Neural progenitor cell (in vitro differentiated cells): ENCODE measurements around the gene FLT3LG. TPM values are rescaled to one million over a fixed set of nuclear protein-coding genes. Genes with fewer than 3 reads are reported as not detected.

Source experiments
- DNase-seq: peaks from one replicate; pipeline ENCODE4 v3.0.0-alpha.2; 2016; ENCODE audit warnings: low spot score
- H2AFZ ChIP-seq: fragments of 200-600 bp; sonication (generic); replicated peaks from 2 replicates; pipeline ENCODE4 v1.6.1; 2016; ENCODE audit warnings: antibody characterized with exemption
- H3F3A ChIP-seq: fragments of 200-600 bp; sonication (generic); 2 replicates; pipeline ENCODE4 v1.6.1; 2016; ENCODE audit warnings: antibody characterized with exemption, low read depth
- H3K27ac ChIP-seq: fragments of 200-600 bp; sonication (generic); 2 replicates; pipeline ENCODE4 v1.5.1; 2016; ENCODE audit warnings: mild to moderate bottlenecking
- H3K27me3 ChIP-seq: fragments of 200-600 bp; sonication (generic); 2 replicates; pipeline ENCODE4 v1.6.1; 2016; ENCODE audit warnings: mild to moderate bottlenecking, moderate library complexity
- H3K36me3 ChIP-seq: fragments of 200-600 bp; sonication (generic); 2 replicates; pipeline ENCODE4 v1.5.1; 2016
- H3K4me1 ChIP-seq: fragments of 200-600 bp; sonication (generic); 2 replicates; pipeline ENCODE4 v1.6.1; 2016; ENCODE audit warnings: mixed run types
- H3K4me2 ChIP-seq: fragments of 200-600 bp; sonication (generic); 2 replicates; pipeline ENCODE4 v1.6.1; 2016
- H3K4me3 ChIP-seq: fragments of 200-600 bp; sonication (generic); 2 replicates; pipeline ENCODE4 v1.5.1; 2016
- H3K79me2 ChIP-seq: fragments of 200-600 bp; sonication (generic); 2 replicates; pipeline ENCODE4 v1.6.1; 2016; ENCODE audit warnings: low read depth
- H3K9ac ChIP-seq: fragments of 200-600 bp; sonication (generic); 2 replicates; pipeline ENCODE4 v1.6.1; 2016
- H3K9me3 ChIP-seq: fragments of 200-600 bp; sonication (generic); 2 replicates; pipeline ENCODE4 v1.5.1; 2016; ENCODE audit warnings: low read depth
- H4K20me1 ChIP-seq: fragments of 200-600 bp; sonication (generic); 2 replicates; pipeline ENCODE4 v1.6.1; 2016; ENCODE audit warnings: low read depth
- H3K27ac Mint-ChIP-seq: 3 replicates; pipeline ENCODE4 v1.8.0; 2021; ENCODE audit warnings: mixed read lengths
- H3K27me3 Mint-ChIP-seq: 2 replicates; pipeline ENCODE4 v1.8.0; 2022; ENCODE audit warnings: low read depth, mild to moderate bottlenecking, inconsistent platforms, moderate library complexity, mixed read lengths; ENCODE audit not compliant: insufficient read depth
- H3K36me3 Mint-ChIP-seq: 3 replicates; pipeline ENCODE4 v1.8.0; 2021; ENCODE audit warnings: mixed read lengths
- H3K4me1 Mint-ChIP-seq: 3 replicates; pipeline ENCODE4 v1.8.0; 2021; ENCODE audit warnings: mixed read lengths
- H3K4me3 Mint-ChIP-seq: 3 replicates; pipeline ENCODE4 v1.8.0; 2021; ENCODE audit warnings: mild to moderate bottlenecking, moderate library complexity, mixed read lengths
- H3K9me3 Mint-ChIP-seq: 3 replicates; pipeline ENCODE4 v1.8.0; 2020; ENCODE audit warnings: mixed read lengths
- EZH2 ChIP-seq: fragments of 200-600 bp; sonication (generic); IDR thresholded peaks from 2 replicates; pipeline ENCODE4 v1.6.1; 2017; ENCODE audit warnings: antibody characterized with exemption, mild to moderate bottlenecking, moderate library complexity
- EZH2phosphoT487 ChIP-seq: fragments of 200-600 bp; sonication (generic); IDR thresholded peaks from 2 replicates; pipeline ENCODE4 v1.6.1; 2017; ENCODE audit warnings: antibody characterized with exemption
- total RNA-seq: library from RNA; depleted of rRNA; stranded (reverse); fragments of >200 nt; gene quantifications from 2 replicates; pipeline ENCODE4 v1.2.3, GENCODE V29; 2015; ENCODE audit warnings: low replicate concordance
- TF ChIP-seq, protein P1 (sequence below): fragments of 200-600 bp; sonication (generic); IDR thresholded peaks from 2 replicates; pipeline ENCODE4 v1.5.1; 2017; ENCODE audit warnings: antibody characterized with exemption, mild to moderate bottlenecking

The FLT3LG gene
- total RNA-seq, 1 donor from 2014 or later: 0.24 TPM

DNA sequence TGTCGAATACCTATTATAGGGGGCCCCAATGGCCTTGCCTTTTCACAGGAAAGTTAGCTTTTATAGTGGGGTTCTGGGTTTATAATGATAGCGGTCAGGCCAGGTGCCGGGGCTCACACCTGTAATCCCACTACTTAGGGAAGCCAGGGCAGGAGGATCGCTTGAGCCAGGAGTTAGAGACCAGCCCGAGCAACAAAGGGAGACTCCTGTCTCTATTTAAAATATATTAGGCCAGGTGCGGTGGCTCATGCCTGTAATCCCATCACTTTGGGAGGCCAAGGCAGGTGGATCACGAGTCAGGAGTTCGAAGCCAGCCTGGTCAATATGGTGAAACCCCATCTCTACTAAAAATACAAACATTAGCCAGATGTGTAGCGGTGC, 29.6 kb downstream of the FLT3LG start:
- H3K79me2 ChIP-seq: peaks cover 6% of the 10 kb centered on the region
- DNase-seq: peak; percentile 1
- H3K27ac ChIP-seq: no peak overlapping the region
- H3K9ac ChIP-seq: no peak overlapping the region
- H3K4me1 ChIP-seq: peaks cover 6% of the 10 kb centered on the region
- no peaks in the 10 kb centered on the region for H3K9me3 ChIP-seq
- no peaks in the 10 kb centered on the region for H3K27me3 ChIP-seq
- Mint-ChIP-seq H3K4me1 (peaks cover 21% of the 10 kb centered on the region), H3K9me3 (no peaks in the 10 kb centered on the region), H3K27ac (no peak overlapping the region), H3K27me3 (peaks cover 14% of the 10 kb centered on the region), H3K4me3 (no peak overlapping the region), H3K36me3 (peaks cover 6% of the 10 kb centered on the region)
- H3K4me2 ChIP-seq: peak overlapping the region; percentile 45
- H3K36me3 ChIP-seq: peaks cover 2% of the 10 kb centered on the region
- peaks cover 41% of the 10 kb centered on the region for H3F3A ChIP-seq
- H4K20me1 ChIP-seq: peaks cover 22% of the 10 kb centered on the region
- TF ChIP-seq, protein P1, sequence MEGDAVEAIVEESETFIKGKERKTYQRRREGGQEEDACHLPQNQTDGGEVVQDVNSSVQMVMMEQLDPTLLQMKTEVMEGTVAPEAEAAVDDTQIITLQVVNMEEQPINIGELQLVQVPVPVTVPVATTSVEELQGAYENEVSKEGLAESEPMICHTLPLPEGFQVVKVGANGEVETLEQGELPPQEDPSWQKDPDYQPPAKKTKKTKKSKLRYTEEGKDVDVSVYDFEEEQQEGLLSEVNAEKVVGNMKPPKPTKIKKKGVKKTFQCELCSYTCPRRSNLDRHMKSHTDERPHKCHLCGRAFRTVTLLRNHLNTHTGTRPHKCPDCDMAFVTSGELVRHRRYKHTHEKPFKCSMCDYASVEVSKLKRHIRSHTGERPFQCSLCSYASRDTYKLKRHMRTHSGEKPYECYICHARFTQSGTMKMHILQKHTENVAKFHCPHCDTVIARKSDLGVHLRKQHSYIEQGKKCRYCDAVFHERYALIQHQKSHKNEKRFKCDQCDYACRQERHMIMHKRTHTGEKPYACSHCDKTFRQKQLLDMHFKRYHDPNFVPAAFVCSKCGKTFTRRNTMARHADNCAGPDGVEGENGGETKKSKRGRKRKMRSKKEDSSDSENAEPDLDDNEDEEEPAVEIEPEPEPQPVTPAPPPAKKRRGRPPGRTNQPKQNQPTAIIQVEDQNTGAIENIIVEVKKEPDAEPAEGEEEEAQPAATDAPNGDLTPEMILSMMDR: no peak
- TF ChIP-seq EZH2phosphoT487 (no peak), EZH2 (no peak)
- H2AFZ ChIP-seq: no peak overlapping the region
- no peak overlapping the region for H3K4me3 ChIP-seq

DNA sequence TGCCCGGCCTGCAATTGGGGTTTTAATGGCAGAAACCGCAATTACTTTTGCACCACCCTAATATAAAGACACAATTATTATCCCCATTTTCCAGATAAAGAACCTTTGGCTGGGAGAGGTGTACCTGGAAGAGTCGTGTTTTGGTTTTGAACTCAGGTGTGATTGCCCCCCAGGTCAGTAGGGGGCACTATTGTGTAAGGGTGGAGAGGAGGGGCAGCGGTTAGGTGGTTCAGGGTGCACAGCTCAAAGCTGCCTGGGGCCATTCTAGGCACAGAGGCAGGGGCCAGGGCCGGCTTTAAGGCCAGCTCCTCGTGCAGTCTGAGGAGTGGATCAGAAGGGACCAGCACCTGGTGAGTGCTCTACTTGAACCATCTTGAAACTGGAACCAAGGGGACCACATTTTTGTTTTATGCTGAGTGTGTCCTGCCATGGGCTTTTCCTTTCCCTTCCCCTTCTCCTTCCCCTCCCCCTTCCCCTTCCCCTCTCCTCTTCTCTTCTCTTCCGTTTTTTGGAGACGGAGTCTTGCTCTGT, 32.6 kb downstream of the FLT3LG start:
- Histone ChIP-seq H3K9ac (no peak overlapping the region), H3K27ac (no peak overlapping the region), H3K4me3 (no peak overlapping the region), H3K4me2 (no peak overlapping the region), H4K20me1 (no peaks in the 10 kb centered on the region), H2AFZ (no peak overlapping the region), H3K79me2 (no peaks in the 10 kb centered on the region), H3K4me1 (peaks cover 6% of the 10 kb centered on the region), H3K9me3 (no peaks in the 10 kb centered on the region), H3K27me3 (no peaks in the 10 kb centered on the region), H3F3A (peaks cover 17% of the 10 kb centered on the region), H3K36me3 (no peaks in the 10 kb centered on the region)
- DNase-seq: peak; percentile 79
- Mint-ChIP-seq H3K27me3 (peaks cover 13% of the 10 kb centered on the region), H3K4me1 (peaks cover 19% of the 10 kb centered on the region), H3K27ac (peak overlapping the region; percentile 35), H3K4me3 (no peak overlapping the region), H3K36me3 (no peaks in the 10 kb centered on the region), H3K9me3 (no peaks in the 10 kb centered on the region)
- TF ChIP-seq, protein P1: peak; percentile 93
- TF ChIP-seq EZH2phosphoT487 (no peak), EZH2 (no peak)

DNA sequence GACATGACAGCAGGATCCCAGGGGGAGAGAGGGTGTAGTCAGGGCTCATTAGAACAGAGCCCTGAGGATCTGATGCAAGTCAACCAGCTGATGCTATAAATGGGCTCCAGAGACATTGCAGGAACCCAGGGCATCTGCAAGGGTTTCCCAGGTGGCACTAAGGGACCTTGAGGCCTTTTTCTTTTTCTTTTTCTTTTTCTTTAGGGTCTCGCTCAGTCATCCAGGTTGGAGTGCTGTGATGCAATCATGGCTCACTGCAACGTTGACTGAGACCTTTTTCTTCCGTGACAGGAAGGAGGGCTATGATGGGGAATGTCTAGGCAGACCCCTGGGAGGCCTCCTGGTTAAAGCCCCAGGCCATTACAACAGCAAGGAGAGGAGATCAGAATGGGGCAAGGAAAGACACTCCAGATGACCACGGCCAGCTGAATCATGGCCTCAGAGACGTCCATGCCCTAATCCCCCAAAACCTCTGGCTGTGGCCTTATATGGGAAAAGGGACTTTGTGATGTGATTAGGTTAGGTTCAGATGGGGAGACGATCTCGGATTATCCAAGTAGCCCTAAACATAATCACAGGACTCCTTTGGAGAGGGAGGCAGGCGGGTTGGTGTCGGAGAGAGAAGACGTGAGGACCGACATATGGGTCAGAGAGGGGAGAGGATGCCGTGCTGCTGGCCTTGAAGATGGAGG, 33.9 kb downstream of the FLT3LG start:
- H3K9ac ChIP-seq: no peak overlapping the region
- H3F3A ChIP-seq: peaks cover 17% of the 10 kb centered on the region
- no peaks in the 10 kb centered on the region for H3K36me3 ChIP-seq
- H3K4me2 ChIP-seq: no peak overlapping the region
- H3K27ac ChIP-seq: no peak overlapping the region
- H3K4me1 Mint-ChIP-seq: peaks cover 23% of the 10 kb centered on the region
- no peak overlapping the region for H3K4me3 ChIP-seq
- H3K79me2 ChIP-seq: no peaks in the 10 kb centered on the region
- peak overlapping the region; percentile 69 for H3K4me3 Mint-ChIP-seq
- no peaks in the 10 kb centered on the region for H3K27me3 ChIP-seq
- H3K27ac Mint-ChIP-seq: peak overlapping the region; percentile 64
- no peaks in the 10 kb centered on the region for H4K20me1 ChIP-seq
- H3K9me3 Mint-ChIP-seq: no peaks in the 10 kb centered on the region
- H3K27me3 Mint-ChIP-seq: peaks cover 16% of the 10 kb centered on the region
- TF ChIP-seq EZH2 (no peak), EZH2phosphoT487 (no peak)
- TF ChIP-seq, protein P1: no peak
- no peaks in the 10 kb centered on the region for H3K9me3 ChIP-seq
- no peaks in the 10 kb centered on the region for H3K36me3 Mint-ChIP-seq
- peak; percentile 1 for DNase-seq
- H2AFZ ChIP-seq: no peak overlapping the region
- peaks cover 14% of the 10 kb centered on the region for H3K4me1 ChIP-seq
